Activated CD4-positive, alpha-beta T cell treated with anti-CD3 and anti-CD28 coated beads, Interleukin-2, Interleukin-4, amounts not matched to agents 100 ng/mL and 50 ng/mL, durations not matched to agents 16 hours and 8 hours (primary cell): Measurements from ENCODE around the gene AKR1E2.
A peak's percentile ranks its signal among the peaks of the same experiment; 100 is the strongest.

Experiments
- DNase-seq: peaks from one replicate; pipeline ENCODE4 v3.0.0-alpha.2; 2020; ENCODE audit warnings: low spot score

The AKR1E2 gene

GRCh38 chr10:4845766-4846165, 19.8 kb downstream of the AKR1E2 start:
- no peak for DNase-seq

GRCh38 chr10:4846775-4847174, 20.8 kb downstream of the AKR1E2 start:
- DNase-seq: no peak

GRCh38 chr10:4847561-4848355, 21.8 kb downstream of the AKR1E2 start:
- DNase-seq: no peak

- no peak for DNase-seq
These were observed 22.5 kb downstream of the AKR1E2 start for GRCh38 chr10:4848356-4849041.

- no peak for DNase-seq
These were observed 23.0 kb downstream of the AKR1E2 start for GRCh38 chr10:4849042-4849402.

GRCh38 chr10:4849555-4850242, 23.7 kb downstream of the AKR1E2 start:
- DNase-seq: peak; percentile 87

- DNase-seq: no peak
These were observed 24.4 kb downstream of the AKR1E2 start for GRCh38 chr10:4850397-4850796.

- DNase-seq: no peak
These were observed 25.2 kb downstream of the AKR1E2 start for GRCh38 chr10:4851176-4851575.

GRCh38 chr10:4851846-4852245, 25.8 kb downstream of the AKR1E2 start:
- no peak for DNase-seq

GRCh38 chr10:4865945-4866661, 40.1 kb downstream of the AKR1E2 start:
- no peak for DNase-seq

GRCh38 chr10:4867109-4867519, 41.1 kb downstream of the AKR1E2 start:
- DNase-seq: no peak

GRCh38 chr10:4867520-4868356, 41.7 kb downstream of the AKR1E2 start:
- no peak for DNase-seq

- no peak for DNase-seq
These were observed 42.3 kb downstream of the AKR1E2 start for GRCh38 chr10:4868357-4868657.

- no peak for DNase-seq
These were observed 56.7 kb downstream of the AKR1E2 start for GRCh38 chr10:4882704-4883078.

- DNase-seq: no peak
These were observed 57.2 kb downstream of the AKR1E2 start for GRCh38 chr10:4883079-4883739.

- DNase-seq: peak; percentile 12
These were observed 59.2 kb downstream of the AKR1E2 start for GRCh38 chr10:4885162-4885561.

GRCh38 chr10:4887501-4887900, 61.5 kb downstream of the AKR1E2 start:
- DNase-seq: no peak

GRCh38 chr10:4888236-4888635, 62.2 kb downstream of the AKR1E2 start:
- DNase-seq: no peak

GRCh38 chr10:4889959-4890358, 64.0 kb downstream of the AKR1E2 start:
- DNase-seq: no peak

GRCh38 chr10:4892681-4893080, 66.7 kb downstream of the AKR1E2 start:
- no peak for DNase-seq

GRCh38 chr10:4894335-4894734, 68.3 kb downstream of the AKR1E2 start:
- no peak for DNase-seq
